NCI-H2107 treated with DMSO at 0.1 percent for 48 hours (cell line): ENCODE measurements around the gene MRGPRG.

ENCODE experiments used
- DNase-seq: peaks from one replicate; lab custom pipeline; 2025; ENCODE audit not compliant: unreplicated experiment; lab: John Stamatoyannopoulos, UW

Gene MRGPRG

DNA sequence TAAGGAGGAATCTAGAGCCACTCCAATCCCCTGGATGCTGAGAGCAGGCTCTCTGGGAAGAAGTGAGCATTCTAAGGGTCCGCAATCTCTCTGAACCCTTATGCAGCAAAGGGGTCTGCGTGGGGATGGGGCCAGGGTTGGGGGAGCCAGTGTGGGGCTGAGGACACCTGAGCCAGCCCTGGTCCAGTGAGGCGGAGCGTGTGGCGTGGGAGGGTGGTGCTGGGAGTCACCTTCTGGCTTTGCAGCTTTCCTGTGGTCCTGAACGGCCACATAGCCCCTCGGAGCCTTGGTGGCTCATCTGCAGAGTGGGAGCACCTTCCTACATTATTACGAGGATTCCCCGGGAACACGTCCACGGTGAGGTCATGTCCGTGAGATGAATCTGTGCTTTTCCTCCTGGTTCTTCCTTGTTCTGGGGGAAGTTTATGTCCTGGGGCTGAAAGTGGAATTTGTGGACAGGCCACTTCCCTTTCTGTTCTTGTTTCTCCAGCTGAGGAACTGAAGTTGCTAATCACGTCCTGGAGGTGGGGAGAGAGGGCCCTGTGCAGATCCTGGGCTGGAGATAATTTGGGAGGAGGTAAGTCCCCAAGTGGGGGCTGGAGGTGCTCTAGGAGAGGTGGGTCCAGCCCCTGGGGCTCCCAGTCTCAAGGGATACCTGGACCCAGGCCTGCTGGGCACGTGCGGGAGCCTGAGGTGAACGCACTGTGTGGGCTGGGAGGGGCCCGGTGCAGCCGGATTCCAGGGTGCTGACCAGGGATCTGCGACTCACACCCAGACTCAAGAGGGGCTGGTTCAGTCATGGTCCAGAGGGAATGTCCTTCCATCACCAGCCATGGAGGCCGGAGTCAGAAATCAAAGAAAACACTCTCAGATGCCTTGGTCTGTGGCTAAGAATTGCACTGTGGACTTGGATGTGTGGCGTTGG lies 7.5 kb upstream of the MRGPRG start:
- DNase-seq: no peak

DNA sequence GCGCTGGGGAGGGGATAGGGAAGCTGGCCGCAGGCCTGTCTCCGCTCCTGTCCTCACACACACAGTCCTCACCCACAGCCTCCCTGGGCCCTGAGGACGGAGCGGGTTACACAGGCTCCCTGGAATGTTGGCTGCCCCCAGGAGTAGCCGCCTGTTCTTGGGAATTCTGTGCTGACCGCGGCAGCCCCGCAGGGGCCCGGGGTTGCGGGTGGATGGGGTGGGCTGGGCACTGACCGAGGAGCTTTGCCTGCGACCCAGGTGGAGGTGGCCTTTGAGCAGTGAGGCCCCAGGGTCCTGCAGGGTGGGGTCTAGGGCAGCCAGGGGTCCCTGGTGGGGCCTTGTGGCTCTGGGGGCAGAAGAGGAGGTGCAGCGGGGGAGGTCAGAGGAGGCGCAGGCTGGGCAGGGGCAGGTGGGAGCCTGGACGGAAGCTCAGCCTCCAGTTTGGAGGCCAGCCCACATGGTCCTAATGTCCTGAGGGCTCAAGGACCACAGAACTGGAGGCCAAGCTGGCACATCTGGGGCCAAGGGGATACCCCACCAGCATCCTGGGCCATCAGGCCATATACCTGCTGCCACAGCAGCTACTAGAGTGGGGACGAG lies 6.6 kb upstream of the MRGPRG start:
- DNase-seq: no peak

DNA sequence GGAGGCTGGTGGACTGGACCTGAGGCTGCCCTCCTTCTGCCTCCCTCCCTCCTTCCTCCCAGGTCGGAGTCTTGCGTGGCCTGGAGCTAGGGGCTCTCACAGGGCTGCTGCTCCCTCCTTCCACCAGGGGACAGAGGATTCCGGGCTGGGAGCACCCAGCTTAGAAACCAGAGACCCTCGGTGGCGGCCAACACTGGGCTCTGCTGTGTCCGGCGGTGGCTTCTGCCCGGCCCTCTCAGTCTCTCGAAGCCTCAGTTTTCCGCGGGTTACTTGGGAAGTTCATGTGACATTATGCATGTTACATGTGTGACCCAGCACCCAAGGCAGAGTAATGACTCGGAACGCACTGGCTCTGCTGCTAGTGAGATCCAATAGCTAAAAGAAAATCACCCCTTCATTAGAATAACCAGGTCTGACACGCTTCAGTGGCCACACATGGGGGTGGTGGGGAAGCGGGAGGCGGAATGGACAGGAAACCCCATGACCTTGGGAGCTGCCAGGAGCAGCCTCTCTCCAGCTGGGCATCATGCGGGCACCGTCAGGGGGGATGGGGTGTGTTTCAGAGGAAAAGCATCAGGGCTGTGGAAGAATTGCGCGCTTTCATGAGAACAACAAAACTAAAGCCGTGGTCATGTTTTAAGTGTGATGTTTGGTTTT lies 5.9 kb upstream of the MRGPRG start:
- DNase-seq: no peak

DNA sequence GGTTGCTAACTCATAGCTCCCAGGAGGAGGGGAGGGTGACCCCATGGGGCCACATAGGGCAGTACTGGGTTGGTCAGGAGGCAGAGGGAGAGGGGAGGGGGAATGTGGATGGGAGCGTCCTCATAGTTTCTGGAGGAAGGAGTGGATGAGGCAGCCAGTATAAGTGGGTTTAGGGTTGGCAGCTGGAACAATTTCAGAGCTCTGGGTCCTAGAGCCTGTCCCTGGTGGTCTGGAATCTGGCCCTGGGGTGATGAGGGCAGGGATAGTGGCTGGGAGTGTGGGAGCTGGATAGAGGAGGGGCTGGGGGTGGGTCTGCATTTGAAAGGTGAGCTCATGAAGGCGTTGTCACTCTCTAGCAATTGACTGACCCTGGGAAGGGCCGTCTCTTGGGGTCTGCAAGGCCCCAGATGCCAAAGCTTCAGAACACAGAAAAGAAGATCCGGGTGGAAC lies 5.3 kb upstream of the MRGPRG start:
- DNase-seq: no peak

DNA sequence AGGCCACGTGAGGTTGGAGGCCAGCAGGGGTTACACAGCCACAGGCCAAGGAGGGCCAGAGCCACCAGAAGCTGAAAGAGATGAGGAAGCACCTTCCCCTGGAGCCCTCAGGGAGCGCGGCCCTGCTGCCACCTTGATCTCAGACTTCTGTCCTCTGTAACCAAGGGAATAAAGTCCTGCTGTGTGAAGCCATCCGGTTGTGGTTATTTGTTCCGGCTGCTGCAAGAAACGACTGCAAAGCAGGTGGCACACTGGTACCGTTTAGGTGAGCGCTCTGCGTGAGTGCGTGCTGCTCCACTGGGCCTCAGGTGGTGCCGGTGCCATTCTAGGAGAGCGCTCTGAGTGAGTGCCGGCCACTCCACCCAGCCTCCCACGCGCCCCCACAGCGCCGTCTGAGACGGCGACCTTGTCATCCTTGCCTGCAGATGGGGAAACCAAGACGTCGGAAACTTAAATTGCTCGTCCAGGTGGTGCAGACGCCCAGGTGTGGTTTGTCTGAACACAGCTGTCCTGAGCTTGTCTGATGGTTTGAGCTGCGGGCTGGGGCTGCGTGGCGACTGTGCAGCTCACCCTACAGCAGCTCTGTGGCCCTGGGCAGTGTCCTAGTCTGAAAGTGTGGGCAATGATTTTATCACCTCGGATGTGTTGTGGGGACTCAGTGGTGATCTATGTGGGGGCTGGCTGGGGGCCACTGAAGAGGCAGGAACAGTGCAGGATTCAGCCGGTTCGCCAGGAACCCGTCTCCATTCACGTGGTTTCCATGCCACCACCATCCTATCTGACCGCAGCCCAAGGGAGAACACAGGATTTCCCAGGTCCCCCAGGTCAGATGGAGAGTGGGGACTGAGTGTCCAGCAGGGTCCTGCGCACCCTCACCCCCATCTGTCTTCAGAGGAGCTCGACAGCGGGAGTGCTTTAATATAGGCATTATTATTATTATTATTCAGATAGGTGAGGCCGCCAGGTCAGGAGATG lies 4.6 kb upstream of the MRGPRG start:
- DNase-seq: peak; percentile 8

DNA sequence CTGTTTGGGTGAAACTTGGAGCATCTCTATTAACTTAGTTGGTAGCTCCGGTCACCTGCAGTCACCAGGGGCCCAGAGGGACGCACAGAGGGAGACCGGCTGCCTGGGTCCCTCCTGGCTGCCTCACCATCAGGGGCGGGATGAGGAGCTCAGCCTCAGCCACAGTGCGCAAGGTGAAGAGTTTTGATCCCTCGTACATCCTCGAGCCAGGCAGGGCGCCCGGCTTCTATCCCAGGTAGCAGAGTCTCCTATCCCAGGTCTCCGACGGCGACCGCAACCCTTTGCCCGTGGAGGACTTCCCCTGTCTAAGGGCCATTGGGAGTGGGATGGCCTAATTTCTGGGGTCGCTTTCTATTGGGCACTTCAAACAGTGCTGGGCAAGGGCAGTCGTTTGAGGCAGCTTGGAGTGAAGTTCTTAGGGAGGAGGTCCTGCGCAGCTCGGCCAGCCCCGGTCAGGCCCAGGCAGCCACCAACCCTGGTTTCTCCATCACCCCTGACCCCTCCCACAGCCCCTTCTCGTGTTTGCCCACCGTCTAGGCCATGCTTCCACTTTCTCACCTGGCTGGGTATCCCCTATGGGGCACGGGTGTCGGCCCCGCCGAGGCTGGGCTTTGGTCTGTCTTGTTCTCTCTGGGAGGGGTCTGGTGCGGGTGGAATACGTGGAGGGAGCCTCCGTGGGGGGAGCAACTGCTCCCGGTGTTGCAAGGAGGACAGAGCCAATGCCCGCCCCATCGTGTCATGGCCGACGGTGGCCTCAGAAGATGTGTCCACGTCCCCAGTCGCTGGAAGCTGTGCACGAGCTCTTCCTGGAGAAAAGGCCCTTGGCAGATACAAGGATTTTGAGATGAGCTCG lies 3.6 kb upstream of the MRGPRG start:
- DNase-seq: no peak

DNA sequence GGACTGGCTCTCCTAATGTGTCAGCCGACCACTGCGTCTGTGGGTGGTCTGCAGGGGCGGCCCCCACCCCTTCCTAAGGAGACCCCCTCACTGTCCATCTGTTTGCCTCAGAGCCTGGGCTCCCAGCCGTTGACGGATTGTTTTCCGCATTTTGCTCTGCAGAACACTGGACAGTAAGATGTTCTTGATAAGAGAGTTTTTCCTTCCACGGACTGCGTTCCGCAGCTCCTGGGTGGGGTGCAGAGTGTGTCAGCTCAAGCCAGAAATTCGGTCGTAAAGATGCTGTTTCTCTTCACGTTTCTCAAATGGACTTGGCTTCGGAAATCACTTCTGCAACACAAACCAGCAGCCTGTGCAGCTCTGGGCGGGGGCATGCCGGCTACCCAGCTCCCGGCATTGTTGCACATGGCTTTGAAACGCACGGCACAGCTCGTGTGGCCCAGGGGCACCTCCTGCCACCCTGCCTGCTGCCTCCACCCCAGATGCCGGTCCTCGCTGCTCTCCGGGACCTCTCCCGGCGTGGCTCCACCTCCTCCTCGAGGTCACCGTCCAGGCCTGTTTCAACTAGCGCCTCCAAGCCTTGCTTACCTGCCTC lies 2.9 kb upstream of the MRGPRG start:
- DNase-seq: no peak

DNA sequence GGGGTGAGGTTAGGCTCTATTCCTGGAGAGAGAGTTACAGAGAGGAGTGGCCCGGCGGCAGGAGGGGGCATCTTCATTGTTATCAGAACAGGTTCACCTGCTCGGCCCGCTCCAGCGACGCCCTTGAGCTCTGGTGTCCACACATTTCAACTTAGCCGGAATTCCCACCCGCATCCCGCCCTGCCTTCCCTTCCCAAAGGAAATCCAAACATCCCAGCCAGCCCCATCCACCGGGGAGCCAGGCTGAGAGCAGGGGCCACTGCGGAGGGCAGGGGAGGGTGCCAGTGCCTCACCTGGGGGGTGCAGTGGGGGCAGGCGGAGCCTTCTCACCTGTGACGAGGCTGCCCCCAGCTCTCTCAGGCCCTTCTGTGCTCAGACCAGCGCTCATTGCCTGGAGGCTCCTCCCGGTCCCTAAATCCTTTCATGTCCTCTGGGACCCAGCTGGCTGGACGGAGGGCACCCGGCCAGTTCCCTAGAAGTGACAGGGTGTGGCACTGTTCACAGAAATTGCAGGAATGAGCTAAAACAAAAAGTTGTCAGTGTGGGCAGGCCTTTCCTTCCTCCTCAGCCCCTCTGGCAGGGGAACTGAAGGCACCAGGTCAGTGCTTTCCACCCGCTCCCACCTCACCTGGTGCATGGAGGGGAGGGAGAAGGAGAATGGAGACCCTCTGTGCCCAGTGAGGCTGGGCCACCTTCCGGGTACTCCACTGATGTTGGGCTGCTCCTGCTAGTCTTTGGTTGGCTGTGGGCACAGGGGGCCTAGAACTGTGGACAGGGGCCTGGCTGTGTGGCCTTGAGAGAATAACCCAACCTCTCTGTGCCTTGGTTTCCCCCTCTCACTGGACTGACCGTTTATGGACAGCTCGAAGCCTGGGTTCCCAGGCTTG lies 2.2 kb upstream of the MRGPRG start:
- DNase-seq: no peak

DNA sequence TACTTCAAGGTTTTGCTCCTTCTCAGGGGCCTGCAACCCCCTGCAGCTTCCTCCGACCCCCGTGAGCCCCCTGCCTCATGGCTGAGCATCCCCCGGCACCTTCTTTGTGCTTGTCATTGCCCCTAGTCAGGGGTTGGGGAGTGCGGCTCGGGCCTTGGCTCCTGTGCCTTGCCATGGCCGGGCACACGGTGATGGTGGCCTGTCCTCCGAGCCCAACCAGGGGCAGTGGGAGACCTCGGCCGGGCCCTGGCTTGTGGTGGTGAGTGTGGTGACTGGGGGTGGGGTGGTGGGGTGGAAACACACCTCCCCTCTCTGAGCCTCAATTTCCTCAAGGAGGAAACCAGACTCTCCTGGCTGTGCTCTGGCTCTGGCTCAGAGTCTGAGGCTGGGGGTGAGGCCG lies 1.5 kb upstream of the MRGPRG start:
- no peak for DNase-seq

DNA sequence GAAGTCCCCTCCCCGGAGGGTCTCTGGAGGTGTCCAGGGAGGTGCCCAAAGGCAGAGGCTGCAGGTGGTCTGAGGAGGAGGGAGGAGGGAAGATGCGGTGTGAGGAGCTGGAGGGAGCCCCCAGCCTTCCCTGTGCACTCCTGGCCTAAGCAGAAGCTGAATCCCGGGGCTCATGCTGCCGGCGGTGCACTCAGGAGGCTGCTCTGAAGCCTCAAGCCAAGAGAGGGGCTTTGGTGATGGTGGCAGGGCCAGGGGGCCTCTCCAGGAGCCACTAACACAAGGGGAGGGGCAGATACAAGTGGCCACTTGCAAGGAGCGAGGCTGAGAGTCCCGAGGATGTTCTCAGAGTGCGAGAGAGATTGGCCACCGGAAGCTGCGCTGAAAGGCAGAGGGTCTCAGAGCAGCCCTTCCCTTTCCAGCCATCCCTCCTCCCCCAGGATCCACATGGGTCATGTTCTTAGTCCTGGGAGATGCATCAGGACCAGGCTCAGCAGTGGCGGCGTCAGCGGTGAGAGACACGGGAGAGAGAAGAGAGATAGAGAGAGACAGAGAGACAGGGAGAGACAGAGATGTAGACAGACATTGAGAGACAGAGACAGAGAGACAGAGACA lies 774 bp upstream of the MRGPRG start:
- no peak for DNase-seq

DNA sequence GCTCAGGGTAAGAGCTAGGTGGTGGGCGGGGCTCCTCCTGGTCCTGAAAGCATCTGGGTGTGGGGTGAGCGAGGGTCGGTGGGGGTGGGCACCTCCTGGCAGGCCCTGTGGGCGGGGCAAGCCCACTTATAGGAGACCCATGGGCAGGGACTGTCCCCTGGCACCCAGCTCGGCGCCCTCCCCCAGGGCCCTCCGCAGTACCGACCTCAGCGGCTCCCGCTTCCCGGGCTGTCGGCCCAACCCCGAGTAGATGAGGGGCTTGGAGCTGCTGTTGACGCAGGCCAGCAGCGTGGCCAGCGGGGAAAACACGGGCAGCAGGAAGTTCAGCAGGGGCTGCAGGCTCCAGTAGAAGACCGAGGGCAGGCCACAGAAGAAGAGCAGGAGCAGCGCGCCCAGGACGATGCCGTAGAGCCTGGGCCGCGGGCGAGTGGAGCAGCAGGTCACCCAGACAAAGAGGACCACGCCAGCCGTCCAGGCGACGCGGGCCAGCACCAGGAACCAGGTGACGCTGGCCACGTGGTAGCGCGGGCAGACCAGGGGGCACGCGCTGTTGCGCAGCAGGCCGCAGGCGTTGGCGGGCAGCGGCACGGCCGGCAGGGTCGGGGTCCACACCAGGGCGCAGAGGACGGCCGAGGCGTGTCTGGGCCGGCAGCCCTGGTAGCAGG lies 663 bp downstream of the MRGPRG start:
- DNase-seq: no peak

DNA sequence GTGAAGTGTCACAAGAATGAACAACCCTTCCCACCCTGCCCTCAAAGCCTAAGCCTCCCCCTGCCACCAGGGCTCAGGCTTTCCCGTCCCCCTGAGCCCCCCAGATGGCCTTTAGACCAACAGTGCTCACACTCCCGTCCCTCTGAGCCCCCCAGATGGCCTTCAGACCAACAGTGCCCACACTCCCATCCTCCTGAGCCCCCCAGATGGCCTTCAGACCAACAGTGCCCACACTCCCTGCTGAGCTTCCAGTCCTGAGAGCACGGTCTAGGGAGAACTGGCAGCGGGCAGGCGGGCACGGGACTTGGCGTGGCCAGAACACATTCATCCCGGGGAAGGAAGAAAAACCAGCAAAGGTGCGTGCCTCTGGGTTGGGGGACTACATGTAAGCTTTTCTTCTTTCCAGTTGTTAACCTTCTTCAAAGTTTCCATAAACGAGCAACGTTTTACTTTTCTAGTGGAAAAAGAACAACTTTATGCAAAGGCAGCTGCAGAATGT lies 2.5 kb downstream of the MRGPRG start:
- no peak for DNase-seq

DNA sequence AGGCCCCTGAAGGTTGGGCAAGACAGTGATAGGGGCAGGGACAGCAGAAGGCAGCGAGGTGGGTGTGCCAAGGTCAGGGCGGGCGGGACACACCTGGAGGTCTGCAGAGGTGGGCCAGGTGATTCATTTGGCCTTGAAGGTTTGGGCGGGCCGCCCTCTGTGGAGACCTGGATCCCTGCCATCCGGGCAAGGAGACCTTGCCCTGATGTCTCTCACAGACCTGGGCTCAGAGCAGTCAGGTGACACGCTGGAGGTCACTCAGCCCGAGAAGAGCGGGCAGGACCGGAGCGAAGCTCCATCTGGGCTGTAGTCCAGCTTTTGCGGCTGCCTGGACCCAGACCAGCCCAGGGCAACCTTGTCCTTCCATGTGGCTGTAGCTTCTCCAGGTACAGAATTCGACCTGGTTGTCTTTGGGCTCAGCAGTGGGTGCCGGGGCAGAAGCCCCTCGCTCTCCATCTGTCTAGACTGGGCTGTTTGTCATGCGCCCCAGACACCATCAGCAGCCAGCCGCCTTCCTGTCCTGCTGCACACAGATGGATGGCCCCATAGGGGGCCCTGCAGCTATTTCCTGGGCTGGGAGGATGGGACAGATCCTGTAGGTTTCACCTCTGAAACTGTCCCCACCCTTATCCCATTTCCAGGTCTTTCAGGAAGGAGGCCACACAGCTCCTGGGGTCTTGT lies 3.1 kb downstream of the MRGPRG start:
- DNase-seq: no peak

DNA sequence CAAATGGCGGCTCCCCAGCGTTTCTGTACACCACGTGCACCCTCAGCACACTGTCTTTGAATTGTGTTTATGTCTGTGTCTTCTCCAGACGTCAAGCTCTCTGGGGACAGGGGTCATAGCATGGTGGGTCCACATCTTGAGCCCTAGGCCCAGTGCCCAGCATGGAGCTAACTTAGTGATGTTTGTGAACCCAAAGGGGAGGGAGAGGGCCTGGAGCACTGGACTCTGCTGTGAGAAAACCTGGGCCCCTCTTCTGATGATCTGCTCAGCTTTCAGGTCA lies 4.3 kb downstream of the MRGPRG start:
- no peak for DNase-seq

DNA sequence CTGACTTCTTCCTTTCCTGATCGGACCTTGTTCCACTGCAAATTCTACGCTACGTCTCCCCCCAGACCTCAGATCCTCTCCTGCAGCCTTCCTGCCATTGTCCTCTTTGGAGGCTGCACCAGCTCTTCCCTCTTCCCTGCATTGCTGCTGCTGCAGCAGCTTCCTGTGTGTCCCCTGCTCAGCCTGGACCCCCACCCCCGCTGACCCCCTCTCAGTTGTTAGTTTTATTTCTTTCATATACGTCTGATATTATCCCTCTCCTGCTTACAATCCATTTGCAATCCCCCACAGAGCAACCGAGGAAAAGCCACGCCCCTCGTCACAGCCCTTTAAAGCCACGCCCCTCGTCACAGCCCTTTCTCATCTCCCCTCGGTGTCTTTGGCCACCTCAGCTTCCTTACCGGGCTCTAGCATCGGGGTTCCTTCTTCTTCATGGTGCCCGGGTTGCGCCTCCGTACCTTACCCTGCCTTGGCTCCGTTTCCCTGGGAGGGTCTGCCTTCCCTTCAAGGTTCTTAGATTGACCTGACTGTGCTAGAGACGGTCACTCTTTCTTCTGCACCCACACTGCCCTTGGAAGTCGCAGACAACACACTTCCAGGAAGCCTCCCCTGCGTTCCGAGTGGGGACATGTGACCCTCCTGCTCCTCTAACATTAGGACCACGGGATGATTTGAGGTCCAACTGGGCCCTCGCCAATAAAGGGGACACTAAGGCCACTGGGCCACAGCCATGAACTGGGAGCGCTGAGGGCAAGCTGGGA lies 4.8 kb downstream of the MRGPRG start:
- DNase-seq: no peak

DNA sequence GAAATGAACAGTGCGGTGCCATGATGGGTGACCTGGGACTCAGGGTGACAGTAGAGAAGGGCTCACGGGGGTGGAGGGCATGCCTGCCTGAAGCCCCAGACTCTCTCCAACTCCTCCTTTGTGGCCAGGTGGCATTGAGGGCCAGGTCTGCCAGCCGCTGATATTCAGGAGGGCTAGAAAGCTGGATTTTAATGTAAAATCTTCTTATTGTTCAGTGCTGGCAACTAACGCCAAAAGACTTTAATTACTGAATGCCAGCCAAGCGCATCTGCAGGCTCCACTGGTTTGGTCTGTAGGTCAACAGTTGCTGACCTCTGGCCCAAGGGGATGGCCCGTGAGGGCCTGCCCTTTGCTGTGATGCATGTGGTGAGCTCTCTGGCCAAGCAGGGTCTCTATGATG lies 10.3 kb downstream of the MRGPRG start:
- DNase-seq: no peak
